Measurements from ENCODE around the gene ARHGAP6.
"Not testable (repeated sequence)": the region's sequence is repeated elsewhere in the genome, so short reads cannot be mapped to it uniquely, and the experiment has no call there.

Gene ARHGAP6

GRCh38 chrX:11648705-11649519 is 16.8 kb downstream of the ARHGAP6 start:
- no peak for DNase-seq (ENCODE audit: low spot score)

GRCh38 chrX:11647138-11647537 is 18.6 kb downstream of the ARHGAP6 start:
- no peak for DNase-seq (ENCODE audit: low spot score)

GRCh38 chrX:11641349-11642065 is 24.2 kb downstream of the ARHGAP6 start:
- no peak for DNase-seq (ENCODE audit: low spot score)

GRCh38 chrX:11640089-11640488 is 25.6 kb downstream of the ARHGAP6 start:
- no peak for DNase-seq (ENCODE audit: low spot score)

- DNase-seq (ENCODE audit: low spot score): no peak
Measured at GRCh38 chrX:11632732-11633131, 33.0 kb downstream of the ARHGAP6 start.

- peak; percentile 9 for DNase-seq (ENCODE audit: low spot score)
Measured at GRCh38 chrX:11629593-11630211, 36.0 kb downstream of the ARHGAP6 start.

GRCh38 chrX:11628399-11628798 is 37.3 kb downstream of the ARHGAP6 start:
- DNase-seq (ENCODE audit: low spot score): no peak

- DNase-seq (ENCODE audit: low spot score): no peak
Measured at GRCh38 chrX:11626351-11626750, 39.4 kb downstream of the ARHGAP6 start.

GRCh38 chrX:11619441-11619840 is 46.3 kb downstream of the ARHGAP6 start:
- no peak for DNase-seq (ENCODE audit: low spot score)

GRCh38 chrX:11614253-11614652 is 51.5 kb downstream of the ARHGAP6 start:
- DNase-seq (ENCODE audit: low spot score): not testable (repeated sequence)

GRCh38 chrX:11611965-11612364 is 53.8 kb downstream of the ARHGAP6 start:
- DNase-seq (ENCODE audit: low spot score): peak; percentile 29

GRCh38 chrX:11611161-11611560 is 54.6 kb downstream of the ARHGAP6 start:
- DNase-seq (ENCODE audit: low spot score): no peak

GRCh38 chrX:11609109-11609508 is 56.6 kb downstream of the ARHGAP6 start:
- DNase-seq (ENCODE audit: low spot score): no peak

- no peak for DNase-seq (ENCODE audit: low spot score)
Measured at GRCh38 chrX:11606408-11606807, 59.3 kb downstream of the ARHGAP6 start.

- DNase-seq (ENCODE audit: low spot score): no peak
Measured at GRCh38 chrX:11600578-11600977, 65.1 kb downstream of the ARHGAP6 start.

GRCh38 chrX:11597479-11597878 is 68.2 kb downstream of the ARHGAP6 start:
- DNase-seq (ENCODE audit: low spot score): no peak

GRCh38 chrX:11591723-11592346 is 73.9 kb downstream of the ARHGAP6 start:
- DNase-seq (ENCODE audit: low spot score): peak; percentile 2

- no peak for DNase-seq (ENCODE audit: low spot score)
Measured at GRCh38 chrX:11589641-11590040, 76.1 kb downstream of the ARHGAP6 start.

- DNase-seq (ENCODE audit: low spot score): no peak
Measured at GRCh38 chrX:11588097-11588496, 77.6 kb downstream of the ARHGAP6 start.

- no peak for DNase-seq (ENCODE audit: low spot score)
Measured at GRCh38 chrX:11585174-11585573, 80.5 kb downstream of the ARHGAP6 start.

- DNase-seq (ENCODE audit: low spot score): peak; percentile 39
Measured at GRCh38 chrX:11580789-11581188, 84.9 kb downstream of the ARHGAP6 start.

Data from NAMALWA (cell line).